ENCODE results near the gene LIMCH1. TPM values are rescaled to one million over a fixed set of nuclear protein-coding genes. Genes with fewer than 3 reads are reported as not detected.

Gene LIMCH1
- polyA plus RNA-seq, 1 of the 3 experiments (the other 2 are of a cell fraction): 1.2 TPM

- H4K20me1 ChIP-seq (ENCODE audit: insufficient read depth): no peaks in the 10 kb centered on the region
- ChIA-PET CTCF (interaction anchor here (2.5 to 4.5 kb wide), 5 partner anchors 86 to 139 kb away, joined by 9 to 35 read pairs (median 25); no protein-coding TSS in a partner anchor), POLR2A (interaction anchor here (0.5 to 6.3 kb wide), 7 partner anchors 9 to 131 kb away, joined by 3 to 461 read pairs (median 25); no protein-coding TSS in a partner anchor)
- 11% methylated on average over 12 of the region's 12 CpGs for WGBS (ENCODE audit: low lambda C conversion rate)
- H3K27ac ChIP-seq (ENCODE audit: low read depth in 2 of 2, low read length in 1 of 2): peak overlapping the region in 1 of 2 experiments; percentile 100; a peak in 2 of 4 replicates
- H3K9me2 ChIP-seq: no peaks in the 10 kb centered on the region
- TF ChIP-seq EP300 (IDR thresholded peaks at IDR 0.05; ENCODE audit: borderline replicate concordance in 1 of 2, low read depth in 1 of 2, low read length in 1 of 2) (no peak), POLR2AphosphoS5 (IDR thresholded peaks at IDR 0.05; ENCODE audit: low read depth, low read length) (no peak), USF1 (IDR thresholded peaks at IDR 0.05; ENCODE audit: borderline replicate concordance, low read depth) (no peak), CHD2 (IDR thresholded peaks at IDR 0.05; ENCODE audit: low read length, partially characterized antibody) (no peak)
- TF ChIP-seq, protein P1, sequence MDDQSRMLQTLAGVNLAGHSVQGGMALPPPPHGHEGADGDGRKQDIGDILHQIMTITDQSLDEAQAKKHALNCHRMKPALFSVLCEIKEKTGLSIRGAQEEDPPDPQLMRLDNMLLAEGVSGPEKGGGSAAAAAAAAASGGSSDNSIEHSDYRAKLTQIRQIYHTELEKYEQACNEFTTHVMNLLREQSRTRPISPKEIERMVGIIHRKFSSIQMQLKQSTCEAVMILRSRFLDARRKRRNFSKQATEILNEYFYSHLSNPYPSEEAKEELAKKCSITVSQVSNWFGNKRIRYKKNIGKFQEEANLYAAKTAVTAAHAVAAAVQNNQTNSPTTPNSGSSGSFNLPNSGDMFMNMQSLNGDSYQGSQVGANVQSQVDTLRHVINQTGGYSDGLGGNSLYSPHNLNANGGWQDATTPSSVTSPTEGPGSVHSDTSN (IDR thresholded peaks at IDR 0.05): no peak
- no peaks in the 10 kb centered on the region for H3K36me3 ChIP-seq (replicated peaks in 1 of 2; ENCODE audit: control insufficient read depth in 1 of 2, insufficient read depth in 2 of 2, low read length in 1 of 2)
- no peak overlapping the region for H2AFZ ChIP-seq (ENCODE audit: low read depth)
- peak overlapping the region in 1 of 2 experiments; percentile 56; a peak in 2 of 4 replicates for H3K4me3 ChIP-seq (ENCODE audit: low read depth in 2 of 2, low read length in 1 of 2)
- peaks cover 0 to 30% of the 10 kb centered on the region in 2 experiments; a peak in 2 of 4 replicates for H3K4me1 ChIP-seq (ENCODE audit: control insufficient read depth in 1 of 2, insufficient read depth in 2 of 2, low read depth in 1 of 2, low read length in 1 of 2)
- DNase-seq: no peak
- H3K79me2 ChIP-seq (ENCODE audit: insufficient read depth): no peaks in the 10 kb centered on the region
- H3F3A ChIP-seq (replicated peaks; ENCODE audit: insufficient read depth): no peaks in the 10 kb centered on the region
- H3K4me2 ChIP-seq: no peak overlapping the region
- peaks cover 80% of the 10 kb centered on the region for H3K27me3 ChIP-seq (ENCODE audit: insufficient read depth)
- no peaks in the 10 kb centered on the region for H3K9me3 ChIP-seq
- H3K9ac ChIP-seq: no peak overlapping the region
Observed at GRCh38 chr4:41749631-41750039, 211.7 kb downstream of the LIMCH1 start.

Other genes with a start within 250 kb of the LIMCH1 start
- 0.95 and 2.2 TPM in 2 replicates for gene PHOX2B, start 210.6 kb downstream of the LIMCH1 start, polyA plus RNA-seq (2012; rRNA removed)